BE2C (cell line): ENCODE data around the gene PUS1.
A peak's percentile ranks its signal among the peaks of the same experiment; 100 is the strongest.

Source experiments
- DNase-seq: peaks from one replicate; pipeline ENCODE4 v3.0.0-alpha.2; 2020
- H3K27me3 ChIP-seq: fragments of 250-450 bp; sonication (Bioruptor Pico); 2 replicates; pipeline ENCODE4 v1.5.1; 2020; ENCODE audit warnings: mild to moderate bottlenecking
- H3K36me3 ChIP-seq: fragments of 250-450 bp; sonication (Bioruptor Pico); 2 replicates; pipeline ENCODE4 v1.5.1; 2020; ENCODE audit warnings: mild to moderate bottlenecking
- H3K4me1 ChIP-seq: fragments of 250-450 bp; sonication (Bioruptor Pico); 2 replicates; pipeline ENCODE4 v1.5.1; 2020
- H3K4me3 ChIP-seq: 2 replicates; pipeline ENCODE4 v1.5.1; 2011; ENCODE audit warnings: low read depth, low read length
- H3K9me3 ChIP-seq: fragments of 250-450 bp; sonication (Bioruptor Pico); 2 replicates; pipeline ENCODE4 v1.5.1; 2020
- CTCF ChIP-seq: IDR thresholded peaks from 2 replicates; pipeline ENCODE4 v1.5.1; 2012; ENCODE audit warnings: mild to moderate bottlenecking, low read depth, low read length

PUS1 gene

GRCh38 chr12:131914179-131914702 lies 14.8 kb upstream of the PUS1 start:
- Histone ChIP-seq H3K4me3 (no peak overlapping the region), H3K4me1 (peaks cover 14% of the 10 kb centered on the region), H3K36me3 (peaks cover 6% of the 10 kb centered on the region; the same call in 1 of the 2 replicates), H3K9me3 (no peaks in the 10 kb centered on the region), H3K27me3 (no peaks in the 10 kb centered on the region)
- no peak for TF ChIP-seq CTCF
- no peak for DNase-seq

DNA sequence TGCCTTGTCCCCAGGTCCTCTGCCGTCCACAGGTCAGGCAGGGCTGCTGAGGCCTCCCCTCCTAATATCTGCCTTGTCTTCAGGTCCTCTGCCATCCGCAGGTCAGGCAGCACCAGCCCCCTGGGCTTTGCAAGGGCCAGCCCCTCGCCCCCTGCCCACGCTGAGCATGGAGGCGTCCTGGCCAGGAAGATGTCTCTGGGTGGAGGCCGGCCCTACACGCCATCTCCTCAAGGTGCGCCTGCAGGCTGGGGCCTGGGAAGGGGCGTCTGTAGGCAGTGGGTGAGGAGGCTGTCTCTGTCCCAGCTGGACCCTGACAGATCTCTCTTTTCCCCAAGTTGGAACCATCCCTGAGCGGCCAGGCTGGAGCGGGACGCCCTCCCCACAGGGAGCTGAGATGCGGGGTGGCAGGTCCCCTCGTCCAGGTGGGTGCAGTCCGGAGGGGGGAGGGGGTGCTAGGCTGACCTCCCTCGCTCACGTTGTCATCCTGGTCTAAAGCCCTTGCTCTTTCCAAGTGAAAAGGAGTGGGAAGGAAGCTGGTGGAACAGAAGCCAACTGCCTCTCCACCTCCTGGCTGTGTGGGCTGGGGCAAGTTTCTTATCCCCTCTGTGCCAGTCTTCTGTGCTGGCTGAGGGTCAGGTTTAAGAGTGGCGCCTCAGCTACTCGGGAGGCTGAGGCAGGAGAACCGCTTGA lies 13.9 kb upstream of the PUS1 start:
- Histone ChIP-seq H3K4me1 (peaks cover 14% of the 10 kb centered on the region), H3K9me3 (no peaks in the 10 kb centered on the region), H3K36me3 (peaks cover 8% of the 10 kb centered on the region; the same call in 1 of the 2 replicates), H3K27me3 (no peaks in the 10 kb centered on the region), H3K4me3 (no peak overlapping the region)
- peak; percentile 9 for DNase-seq
- TF ChIP-seq CTCF: no peak

DNA sequence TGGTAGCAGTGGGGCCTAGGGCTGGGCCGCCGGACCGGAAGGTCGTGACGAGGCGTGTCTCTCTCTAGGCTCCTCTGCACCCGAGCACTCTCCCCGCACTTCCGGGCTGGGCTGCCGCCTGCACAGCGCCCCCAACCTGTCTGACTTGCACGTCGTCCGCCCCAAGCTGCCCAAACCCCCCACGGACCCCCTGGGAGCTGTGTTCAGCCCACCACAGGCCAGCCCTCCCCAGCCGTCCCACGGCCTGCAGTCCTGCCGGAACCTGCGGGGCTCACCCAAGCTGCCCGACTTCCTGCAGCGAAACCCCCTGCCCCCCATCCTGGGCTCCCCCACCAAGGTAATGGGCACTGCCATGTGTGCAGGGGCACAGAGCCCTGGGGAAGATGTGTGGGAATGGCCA lies 13.3 kb upstream of the PUS1 start:
- Histone ChIP-seq H3K9me3 (no peaks in the 10 kb centered on the region), H3K4me1 (peaks cover 14% of the 10 kb centered on the region), H3K4me3 (no peak overlapping the region), H3K27me3 (no peaks in the 10 kb centered on the region), H3K36me3 (peaks cover 8% of the 10 kb centered on the region; the same call in 1 of the 2 replicates)
- peak; percentile 7 for DNase-seq
- no peak for TF ChIP-seq CTCF

- no peak for TF ChIP-seq CTCF
- peaks cover 14% of the 10 kb centered on the region for H3K4me1 ChIP-seq
- peaks cover 12% of the 10 kb centered on the region for H3K36me3 ChIP-seq
- no peaks in the 10 kb centered on the region for H3K27me3 ChIP-seq
- H3K4me3 ChIP-seq: no peak overlapping the region
- H3K9me3 ChIP-seq: no peaks in the 10 kb centered on the region
- peak; percentile 13 for DNase-seq
Measured at GRCh38 chr12:131916306-131917138, 12.6 kb upstream of the PUS1 start.

DNA sequence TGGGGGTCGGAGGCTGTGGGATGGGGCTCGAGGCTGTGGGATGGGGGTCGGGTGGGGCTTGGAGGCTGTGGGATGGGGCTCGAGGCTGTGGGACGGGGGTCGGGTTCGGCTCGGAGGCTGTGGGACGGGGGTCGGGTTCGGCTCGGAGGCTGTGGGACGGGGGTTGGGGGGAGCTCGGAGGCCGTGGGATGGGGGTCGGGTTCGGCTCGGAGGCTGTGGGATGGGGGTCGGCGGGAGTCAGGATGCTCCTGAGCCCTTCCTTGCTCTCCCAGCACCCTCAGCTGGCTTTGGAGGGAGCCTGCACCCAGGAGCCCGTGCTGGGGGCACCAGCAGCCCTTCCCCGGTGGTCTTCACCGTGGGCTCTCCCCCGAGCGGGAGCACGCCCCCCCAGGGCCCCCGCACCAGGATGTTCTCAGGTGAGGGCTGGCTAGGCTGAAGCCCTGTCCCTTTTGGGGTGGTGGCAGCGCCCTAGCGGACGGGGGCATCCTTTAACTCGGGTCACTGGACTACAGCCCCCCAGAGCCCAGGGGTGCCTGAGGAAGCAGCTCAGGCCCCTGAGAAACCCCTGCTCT lies 11.9 kb upstream of the PUS1 start:
- H3K36me3 ChIP-seq: peaks cover 15% of the 10 kb centered on the region
- no peak for TF ChIP-seq CTCF
- H3K4me1 ChIP-seq: peaks cover 8% of the 10 kb centered on the region
- DNase-seq: peak; percentile 11
- H3K27me3 ChIP-seq: no peaks in the 10 kb centered on the region
- no peaks in the 10 kb centered on the region for H3K9me3 ChIP-seq
- H3K4me3 ChIP-seq: no peak overlapping the region
